ENCODE data around the gene AS3MT. TPM values are rescaled to one million over a fixed set of nuclear protein-coding genes. Genes with fewer than 3 reads are reported as not detected.

AS3MT gene
- total RNA-seq, 1 experiment from 2014 or later, result 5.2 TPM

GRCh38 chr10:102859911-102860310, 9.4 kb upstream of the AS3MT start:
- no peak for DNase-seq (ENCODE audit: low spot score)
- CTCF ChIA-PET, result no interaction called here
- TF ChIP-seq CTCF (conservative IDR thresholded peaks at IDR 0.05; ENCODE audit: low read depth, low read length) (no peak), EZH2 (IDR thresholded peaks at IDR 0.05; ENCODE audit: borderline replicate concordance, low read depth, low read length, poor library complexity, severe bottlenecking) (no peak)
- BruUV-seq (replicated peaks), result no TSS peak
- POLR2A ChIA-PET (ENCODE audit: low non-redundant PET), result no interaction called here
- H3K36me3 ChIP-seq (ENCODE audit: insufficient read depth, low read length, poor library complexity, severe bottlenecking), result no peaks in the 10 kb centered on the region
- H3K9me3 ChIP-seq (ENCODE audit: low read depth, low read length, poor library complexity, severe bottlenecking), result no peaks in the 10 kb centered on the region
- H3K27me3 ChIP-seq (replicated peaks; ENCODE audit: insufficient read depth, low read depth, low read length, poor library complexity), result no peaks in the 10 kb centered on the region
- peaks cover 12% of the 10 kb centered on the region for H3K4me1 ChIP-seq (ENCODE audit: insufficient read depth, low read length, poor library complexity, severe bottlenecking)
- no peak overlapping the region for H3K4me3 ChIP-seq (ENCODE audit: low read depth, low read length, poor library complexity, severe bottlenecking)
- intact Hi-C loops (cut with micrococcal nuclease; ENCODE audit: unreplicated experiment), result no loop called here
- no peak overlapping the region for H3K27ac ChIP-seq (ENCODE audit: low read depth, low read length, poor library complexity, severe bottlenecking)

- TSS peak; percentile 39 for BruUV-seq (replicated peaks)
- intact Hi-C loops (cut with micrococcal nuclease; ENCODE audit: unreplicated experiment), result no loop called here
- no peak for DNase-seq (ENCODE audit: low spot score)
Measured at GRCh38 chr10:102863660-102864059, 5.6 kb upstream of the AS3MT start.

GRCh38 chr10:102865620-102866019, 3.6 kb upstream of the AS3MT start:
- H3K4me3 ChIP-seq (ENCODE audit: low read depth, low read length, poor library complexity, severe bottlenecking), result no peak overlapping the region
- no TSS peak for BruUV-seq (replicated peaks)
- no peaks in the 10 kb centered on the region for H3K9me3 ChIP-seq (ENCODE audit: low read depth, low read length, poor library complexity, severe bottlenecking)
- TF ChIP-seq CTCF (conservative IDR thresholded peaks at IDR 0.05; ENCODE audit: low read depth, low read length), result no peak
- TF ChIP-seq EZH2 (IDR thresholded peaks at IDR 0.05; ENCODE audit: borderline replicate concordance, low read depth, low read length, poor library complexity, severe bottlenecking), result no peak
- ChIA-PET CTCF (no interaction called here), POLR2A (ENCODE audit: low non-redundant PET) (no interaction called here)
- no peaks in the 10 kb centered on the region for H3K36me3 ChIP-seq (ENCODE audit: insufficient read depth, low read length, poor library complexity, severe bottlenecking)
- H3K27ac ChIP-seq (ENCODE audit: low read depth, low read length, poor library complexity, severe bottlenecking), result no peak overlapping the region
- DNase-seq (ENCODE audit: low spot score), result no peak
- intact Hi-C loops (cut with micrococcal nuclease; ENCODE audit: unreplicated experiment), result no loop called here
- H3K27me3 ChIP-seq (replicated peaks; ENCODE audit: insufficient read depth, low read depth, low read length, poor library complexity), result no peaks in the 10 kb centered on the region
- no peaks in the 10 kb centered on the region for H3K4me1 ChIP-seq (ENCODE audit: insufficient read depth, low read length, poor library complexity, severe bottlenecking)

More at GRCh38 chr10:102863660-102864059, 5.6 kb upstream of the AS3MT start:
- no peak overlapping the region for H3K27ac ChIP-seq (ENCODE audit: low read depth, low read length, poor library complexity, severe bottlenecking)
- no peaks in the 10 kb centered on the region for H3K27me3 ChIP-seq (replicated peaks; ENCODE audit: insufficient read depth, low read depth, low read length, poor library complexity)
- TF ChIP-seq CTCF (conservative IDR thresholded peaks at IDR 0.05; ENCODE audit: low read depth, low read length) (no peak), EZH2 (IDR thresholded peaks at IDR 0.05; ENCODE audit: borderline replicate concordance, low read depth, low read length, poor library complexity, severe bottlenecking) (no peak)
- H3K4me1 ChIP-seq (ENCODE audit: insufficient read depth, low read length, poor library complexity, severe bottlenecking), result no peaks in the 10 kb centered on the region
- no peaks in the 10 kb centered on the region for H3K36me3 ChIP-seq (ENCODE audit: insufficient read depth, low read length, poor library complexity, severe bottlenecking)
- ChIA-PET POLR2A (ENCODE audit: low non-redundant PET) (no interaction called here), CTCF (no interaction called here)
- H3K4me3 ChIP-seq (ENCODE audit: low read depth, low read length, poor library complexity, severe bottlenecking), result no peak overlapping the region
- no peaks in the 10 kb centered on the region for H3K9me3 ChIP-seq (ENCODE audit: low read depth, low read length, poor library complexity, severe bottlenecking)

Data from A673 (cell line).